NCI-H2107 (cell line): ENCODE results near the gene RCAN2.
"Not testable (repeated sequence)": the region's sequence is repeated elsewhere in the genome, so short reads cannot be mapped to it uniquely, and the experiment has no call there.

Experiments
- DNase-seq: peaks from one replicate; lab custom pipeline; 2025; lab: John Stamatoyannopoulos, UW

The RCAN2 gene

GRCh38 chr6:46387728-46388127 is 103.5 kb downstream of the RCAN2 start:
- DNase-seq = not testable (repeated sequence)

- no peak for DNase-seq
These were observed 109.7 kb downstream of the RCAN2 start for GRCh38 chr6:46381579-46381978.

GRCh38 chr6:46381057-46381456 is 110.2 kb downstream of the RCAN2 start:
- no peak for DNase-seq

GRCh38 chr6:46380152-46380807 is 111.0 kb downstream of the RCAN2 start:
- DNase-seq = no peak

- DNase-seq = no peak
These were observed 112.3 kb downstream of the RCAN2 start for GRCh38 chr6:46378882-46379416.

- no peak for DNase-seq
These were observed 112.9 kb downstream of the RCAN2 start for GRCh38 chr6:46378161-46378881.

- no peak for DNase-seq
These were observed 114.0 kb downstream of the RCAN2 start for GRCh38 chr6:46377209-46377608.

- DNase-seq = no peak
These were observed 114.6 kb downstream of the RCAN2 start for GRCh38 chr6:46376562-46377061.

GRCh38 chr6:46370622-46371021 is 120.6 kb downstream of the RCAN2 start:
- no peak for DNase-seq

GRCh38 chr6:46368169-46368536 is 123.1 kb downstream of the RCAN2 start:
- no peak for DNase-seq

- DNase-seq = no peak
These were observed 123.7 kb downstream of the RCAN2 start for GRCh38 chr6:46367354-46368168.

GRCh38 chr6:46366190-46366900 is 124.9 kb downstream of the RCAN2 start:
- DNase-seq = no peak

- DNase-seq = no peak
These were observed 133.7 kb downstream of the RCAN2 start for GRCh38 chr6:46357591-46357990.

GRCh38 chr6:46356543-46356942 is 134.7 kb downstream of the RCAN2 start:
- DNase-seq = no peak

GRCh38 chr6:46353528-46353927 is 137.7 kb downstream of the RCAN2 start:
- no peak for DNase-seq

- DNase-seq = no peak
These were observed 138.5 kb downstream of the RCAN2 start for GRCh38 chr6:46352541-46353268.

GRCh38 chr6:46350714-46351113 is 140.5 kb downstream of the RCAN2 start:
- DNase-seq = no peak

- no peak for DNase-seq
These were observed 143.6 kb downstream of the RCAN2 start for GRCh38 chr6:46347669-46348068.

- no peak for DNase-seq
These were observed 151.0 kb downstream of the RCAN2 start for GRCh38 chr6:46340246-46340645.

GRCh38 chr6:46338131-46338530 is 153.1 kb downstream of the RCAN2 start:
- DNase-seq = no peak

GRCh38 chr6:46334442-46334841 is 156.8 kb downstream of the RCAN2 start:
- no peak for DNase-seq
